ENCODE results near the gene CDH18.

DNA sequence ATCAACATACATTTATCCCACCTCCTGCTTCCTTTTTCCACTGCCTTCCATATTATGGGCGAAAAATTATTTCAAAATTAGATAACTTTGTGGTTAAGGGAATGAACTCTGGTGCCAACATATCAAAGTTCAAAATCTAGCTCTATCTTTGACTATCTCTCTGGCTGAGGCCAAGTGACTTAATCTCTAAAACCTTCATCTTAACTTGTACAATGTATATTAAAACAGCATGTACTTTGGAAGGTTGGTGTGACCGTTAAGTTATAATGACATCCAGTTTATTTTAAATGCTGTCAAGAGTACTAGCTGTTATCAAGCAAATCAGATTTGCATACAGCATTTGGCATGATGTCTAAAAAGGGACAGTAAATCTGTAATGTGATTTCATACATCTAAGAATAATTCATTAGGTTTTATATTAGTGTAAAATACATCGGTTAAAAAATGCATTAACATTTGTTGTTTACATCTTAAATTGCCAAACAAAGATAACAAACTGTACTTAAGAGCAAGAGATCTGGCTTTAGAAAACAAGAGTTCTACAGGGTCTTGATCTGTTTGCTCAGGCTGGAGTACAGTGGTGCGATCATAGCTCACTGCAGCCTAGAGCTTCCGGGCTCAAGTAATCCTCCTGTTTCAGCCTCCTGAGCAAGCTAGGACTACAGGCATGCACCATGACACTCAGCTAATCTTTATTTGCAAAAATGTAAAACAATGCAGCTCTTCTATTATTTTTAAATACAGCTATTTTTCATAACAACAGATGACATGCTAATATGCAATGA, 102.8 kb downstream of the CDH18 start:
- TF ChIP-seq CTCF (IDR thresholded peaks at IDR 0.05) (no peak), POLR2AphosphoS5 (IDR thresholded peaks at IDR 0.05) (no peak), POLR2A (IDR thresholded peaks at IDR 0.05) (no peak)
